Naive thymus-derived CD8-positive, alpha-beta T cell (primary cell): ENCODE data around the gene MID1IP1. TPM values are rescaled to one million over a fixed set of nuclear protein-coding genes. Genes with fewer than 3 reads are reported as not detected.

Experiments
- ATAC-seq, 2 donors: fragments of 150-1000 bp; cut with Tn5 transposase in 1 of 2; sonication (Bioruptor Pico), chemical (Tn5 transposase) in 1 of 2; 1 replicate in 1 of 2; 2 replicates in 1 of 2; pipeline ENCODE4 v1.10.0; 2021; ENCODE audit warnings: mild to moderate bottlenecking in 2 of 2, moderate library complexity in 2 of 2
- POLR2A ChIA-PET: fragments of 350-600 bp; sonication (Branson Sonifier 250); formaldehyde crosslinking; loops from one replicate; lab custom pipeline; 2021; ENCODE audit warnings: antibody characterized with exemption; lab: Charles Lee
- DNase-seq, 10 donors: peaks; one replicate each; pipeline versions ENCODE4 v3.0.0 to v3.0.0-alpha.2; 2020 to 2022
- H3K27ac Mint-ChIP-seq, 10 donors: one replicate each; pipeline ENCODE4 v1.8.0; 2020 to 2022; ENCODE audit warnings: mild to moderate bottlenecking in 10 of 10, mixed read lengths in 10 of 10, moderate library complexity in 4 of 10, inconsistent platforms in 1 of 10
- H3K27me3 Mint-ChIP-seq, 5 donors: one replicate each; pipeline ENCODE4 v1.8.0; 2021 to 2022; ENCODE audit warnings: mixed read lengths in 5 of 5
- H3K36me3 Mint-ChIP-seq, 3 donors: one replicate each; pipeline ENCODE4 v1.8.0; 2020 to 2022; ENCODE audit warnings: mixed read lengths in 3 of 3, mild to moderate bottlenecking in 2 of 3, inconsistent platforms in 1 of 3
- H3K4me1 Mint-ChIP-seq, 4 donors: one replicate each; pipeline ENCODE4 v1.8.0; 2021 to 2022; ENCODE audit warnings: mixed read lengths in 4 of 4
- H3K4me3 Mint-ChIP-seq, 10 donors: one replicate each; pipeline ENCODE4 v1.8.0; 2020 to 2022; ENCODE audit warnings: mild to moderate bottlenecking in 10 of 10, mixed read lengths in 10 of 10, moderate library complexity in 6 of 10, inconsistent platforms in 1 of 10
- H3K9me3 Mint-ChIP-seq, 9 donors: one replicate each; pipeline ENCODE4 v1.8.0; 2020 to 2022; ENCODE audit warnings: mixed read lengths in 9 of 9, mild to moderate bottlenecking in 3 of 9, inconsistent platforms in 1 of 9, moderate library complexity in 1 of 9
- polyA plus RNA-seq, 3 donors: library from polyadenylated mRNA; unstranded; fragments of 300-500 nt; fragmentation: Illumina TruSeq; gene quantifications; one replicate each; pipeline ENCODE4 v1.2.3, GENCODE V29; 2021
- total RNA-seq, 8 experiments: library from RNA in 2 of 8; stranded (reverse) in 2 of 8; gene quantifications; one replicate each; pipeline ENCODE4 v1.2.3 and lab custom pipeline; 2021 to 2026

Gene MID1IP1
- total and polyA plus RNA-seq, 5 experiments from 2014 or later: 12.6 to 45.6 (median 18.8) TPM

- Mint-ChIP-seq H3K9me3 (no peaks in the 10 kb centered on the region), H3K4me3 (peak overlapping the region; percentile 89 to 96 (median 92)), H3K27ac (peak overlapping the region; percentile 91 to 99 (median 96)), H3K4me1 (peaks cover 7 to 49% (median 24%) of the 10 kb centered on the region in 4 donors), H3K36me3 (peaks cover 0 to 6% (median 1%) of the 10 kb centered on the region in 3 donors), H3K27me3 (no peaks in the 10 kb centered on the region)
- POLR2A ChIA-PET: interaction anchor here (0.5 to 7.8 kb wide), 10 partner anchors 12 to 1366 kb away, joined by 3 to 104 read pairs (median 4); no protein-coding TSS in a partner anchor
- DNase-seq: peak; percentile 27 to 77 (median 48)
- peak; percentile 32 to 35 for ATAC-seq
Observed at GRCh38 chrX:38803588-38804431, 2.6 kb downstream of the MID1IP1 start.

- DNase-seq: peak in 1 of 10 donors; percentile 12
- Mint-ChIP-seq H3K4me3 (peak overlapping the region; percentile 89 to 96 (median 92)), H3K9me3 (no peaks in the 10 kb centered on the region), H3K27me3 (no peaks in the 10 kb centered on the region), H3K4me1 (peaks cover 7 to 54% (median 26%) of the 10 kb centered on the region in 4 donors), H3K36me3 (peaks cover 0 to 6% (median 1%) of the 10 kb centered on the region in 3 donors), H3K27ac (peak overlapping the region; percentile 91 to 99 (median 96))
- no peak for ATAC-seq
- POLR2A ChIA-PET: interaction anchor here (0.5 to 7.8 kb wide), 6 partner anchors 12 to 1366 kb away, joined by 3 to 104 read pairs (median 4); no protein-coding TSS in a partner anchor
Observed at GRCh38 chrX:38804432-38804681, 3.1 kb downstream of the MID1IP1 start.

- H3K27ac Mint-ChIP-seq: peak overlapping the region; percentile 91 to 99 (median 96)
- H3K27me3 Mint-ChIP-seq: no peaks in the 10 kb centered on the region
- H3K4me1 Mint-ChIP-seq: peaks cover 9 to 56% (median 30%) of the 10 kb centered on the region in 4 donors
- H3K4me3 Mint-ChIP-seq: peak overlapping the region; percentile 89 to 96 (median 92)
- H3K9me3 Mint-ChIP-seq: no peaks in the 10 kb centered on the region
- peaks cover 0 to 6% (median 1%) of the 10 kb centered on the region in 3 donors for H3K36me3 Mint-ChIP-seq
- ATAC-seq: peak in 1 of 2 donors; percentile 5
- peak in 8 of 10 donors; percentile 7 to 60 (median 30) for DNase-seq
- POLR2A ChIA-PET: interaction anchor here (0.6 to 7.8 kb wide), 6 partner anchors 11 to 1365 kb away, joined by 4 to 104 read pairs (median 4); no protein-coding TSS in a partner anchor
Observed at GRCh38 chrX:38804682-38805431, 3.6 kb downstream of the MID1IP1 start.

DNA sequence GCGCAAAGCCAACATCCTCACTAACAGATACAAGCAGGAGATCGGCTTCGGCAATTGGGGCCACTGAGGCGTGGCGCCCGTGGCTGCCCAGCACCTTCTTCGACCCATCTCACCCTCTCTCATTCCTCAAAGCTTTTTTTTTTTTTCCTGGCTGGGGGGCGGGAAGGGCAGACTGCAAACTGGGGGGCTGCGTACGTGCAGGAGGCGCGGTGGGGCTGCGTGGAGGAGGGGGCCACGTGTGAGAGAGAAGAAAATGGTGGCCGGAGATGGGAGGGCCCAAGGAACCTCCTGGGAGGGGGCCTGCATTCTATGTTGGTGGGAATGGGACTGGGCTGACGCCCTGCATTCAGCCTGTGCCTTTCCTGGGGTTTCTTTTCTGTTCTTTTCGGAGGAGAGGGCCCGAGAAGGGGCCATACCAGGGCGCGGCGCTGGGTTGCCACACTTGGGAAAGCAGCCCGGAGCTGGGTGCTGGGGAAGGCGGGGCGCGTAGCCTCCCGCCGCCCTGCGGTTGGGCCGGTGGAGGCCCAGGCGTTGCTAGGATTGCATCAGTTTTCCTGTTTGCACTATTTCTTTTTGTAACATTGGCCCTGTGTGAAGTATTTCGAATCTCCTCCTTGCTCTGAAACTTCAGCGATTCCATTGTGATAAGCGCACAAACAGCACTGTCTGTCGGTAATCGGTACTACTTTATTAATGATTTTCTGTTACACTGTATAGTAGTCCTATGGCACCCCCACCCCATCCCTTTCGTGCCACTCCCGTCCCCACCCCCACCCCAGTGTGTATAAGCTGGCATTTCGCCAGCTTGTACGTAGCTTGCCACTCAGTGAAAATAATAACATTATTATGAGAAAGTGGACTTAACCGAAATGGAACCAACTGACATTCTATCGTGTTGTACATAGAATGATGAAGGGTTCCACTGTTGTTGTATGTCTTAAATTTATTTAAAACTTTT lies 4.5 kb downstream of the MID1IP1 start:
- H3K4me1 Mint-ChIP-seq: peaks cover 9 to 60% (median 34%) of the 10 kb centered on the region in 4 donors
- peak; percentile 40 to 81 (median 54) for DNase-seq
- no peaks in the 10 kb centered on the region for H3K9me3 Mint-ChIP-seq
- H3K4me3 Mint-ChIP-seq: peak overlapping the region; percentile 89 to 96 (median 92)
- H3K36me3 Mint-ChIP-seq: peaks cover 0 to 6% (median 1%) of the 10 kb centered on the region in 3 donors
- ATAC-seq: peak; percentile 40 to 50
- POLR2A ChIA-PET: interaction anchor here (0.6 to 7.8 kb wide), 6 partner anchors 10 to 1364 kb away, joined by 4 to 104 read pairs (median 5); no protein-coding TSS in a partner anchor
- no peaks in the 10 kb centered on the region for H3K27me3 Mint-ChIP-seq
- H3K27ac Mint-ChIP-seq: peak overlapping the region; percentile 91 to 99 (median 96)

- Mint-ChIP-seq H3K4me3 (peak overlapping the region; percentile 85 to 96 (median 91)), H3K36me3 (peaks cover 0 to 6% (median 1%) of the 10 kb centered on the region in 3 donors), H3K27ac (peak overlapping the region; percentile 90 to 99 (median 95)), H3K9me3 (peaks cover 0 to 2% (median 0%) of the 10 kb centered on the region in 9 donors), H3K27me3 (no peaks in the 10 kb centered on the region), H3K4me1 (peaks cover 11 to 63% (median 43%) of the 10 kb centered on the region in 4 donors)
- POLR2A ChIA-PET: interaction anchor here (0.8 to 7.8 kb wide), 4 partner anchors 9 to 175 kb away, joined by 4 to 104 read pairs (median 14); no protein-coding TSS in a partner anchor
- DNase-seq (peak in 2 of 10 donors; percentile 38 to 48), ATAC-seq (no peak)
Observed at GRCh38 chrX:38806875-38807621, 5.8 kb downstream of the MID1IP1 start.

DNA sequence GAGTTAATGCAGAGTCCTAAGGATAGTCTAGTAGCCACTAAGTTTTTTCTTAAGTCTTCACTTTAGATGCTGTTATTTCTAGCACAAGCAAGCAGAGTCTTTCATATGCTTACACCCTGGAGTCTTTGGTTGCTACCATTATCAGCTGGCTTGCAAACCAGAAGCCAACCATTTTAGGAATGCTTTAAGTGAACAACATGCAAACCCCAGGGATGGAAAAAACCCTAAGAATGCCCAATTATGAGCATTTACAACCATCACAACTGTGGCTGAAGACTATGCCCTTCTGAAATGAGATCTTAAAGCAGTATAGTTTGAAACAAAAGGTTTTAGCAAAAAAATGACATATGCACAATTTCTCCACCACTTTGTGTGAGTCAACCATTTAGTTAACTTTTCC lies 6.6 kb downstream of the MID1IP1 start:
- ATAC-seq (no peak), DNase-seq (no peak)
- Mint-ChIP-seq H3K4me1 (peaks cover 12 to 63% (median 45%) of the 10 kb centered on the region in 4 donors), H3K27me3 (no peaks in the 10 kb centered on the region), H3K4me3 (peak overlapping the region; percentile 36 to 96 (median 78)), H3K27ac (peak overlapping the region in 8 of 10 donors; percentile 60 to 97 (median 88)), H3K36me3 (peaks cover 0 to 6% (median 1%) of the 10 kb centered on the region in 3 donors), H3K9me3 (peaks cover 0 to 3% (median 0%) of the 10 kb centered on the region in 9 donors)
- POLR2A ChIA-PET: interaction anchor here (4.4 to 7.8 kb wide), 2 partner anchors 8 to 72 kb away, joined by 24 to 104 read pairs; no protein-coding TSS in a partner anchor

DNA sequence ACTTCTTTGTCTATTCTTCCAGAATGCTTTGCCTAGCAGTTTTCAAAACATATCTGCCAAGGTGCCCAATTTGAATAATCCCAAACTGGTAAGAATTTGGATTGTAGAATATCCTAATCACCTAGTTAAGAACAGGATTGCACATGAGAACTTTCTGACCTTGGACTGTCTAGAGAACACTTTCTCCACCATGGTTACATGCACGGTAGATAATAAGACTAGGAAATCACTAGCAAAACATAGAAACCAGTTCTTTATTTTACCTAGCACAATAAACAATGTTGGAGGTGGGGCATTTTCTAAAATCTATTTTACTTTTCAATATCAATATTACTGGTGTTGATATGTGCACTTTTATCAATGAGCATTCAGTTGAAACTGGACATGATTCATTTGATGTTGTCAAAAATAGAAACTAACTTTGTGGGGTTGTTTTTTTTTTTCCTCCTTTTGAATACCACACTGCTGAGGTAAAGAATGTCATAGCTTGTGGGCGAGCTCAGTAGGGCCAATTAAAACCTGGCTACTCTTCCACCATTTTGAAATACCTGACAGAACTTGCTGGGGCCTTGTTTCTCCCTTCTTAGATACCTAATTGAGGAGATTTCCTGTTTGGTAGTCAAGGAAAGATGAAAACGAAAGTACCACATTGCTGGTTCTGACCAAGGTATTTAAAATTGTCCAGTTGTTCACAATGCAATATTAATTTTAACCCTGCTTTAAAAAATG lies 10.4 kb downstream of the MID1IP1 start:
- POLR2A ChIA-PET: interaction anchor here (0.6 to 2.3 kb wide), 2 partner anchors 9 to 10 kb away, joined by 3 to 5 read pairs; partner anchors contain the start of gene MID1IP1
- H3K36me3 Mint-ChIP-seq: peaks cover 0 to 1% (median 0%) of the 10 kb centered on the region in 3 donors
- H3K27ac Mint-ChIP-seq: peak overlapping the region; percentile 85 to 97 (median 92)
- no peaks in the 10 kb centered on the region for H3K27me3 Mint-ChIP-seq
- DNase-seq (peak in 3 of 10 donors; percentile 27 to 50 (median 42)), ATAC-seq (peak; percentile 60 to 82)
- H3K4me1 Mint-ChIP-seq: peaks cover 16 to 65% (median 46%) of the 10 kb centered on the region in 4 donors
- H3K4me3 Mint-ChIP-seq: peak overlapping the region in 9 of 10 donors; percentile 37 to 77 (median 68)
- H3K9me3 Mint-ChIP-seq: peaks cover 0 to 3% (median 0%) of the 10 kb centered on the region in 9 donors

DNA sequence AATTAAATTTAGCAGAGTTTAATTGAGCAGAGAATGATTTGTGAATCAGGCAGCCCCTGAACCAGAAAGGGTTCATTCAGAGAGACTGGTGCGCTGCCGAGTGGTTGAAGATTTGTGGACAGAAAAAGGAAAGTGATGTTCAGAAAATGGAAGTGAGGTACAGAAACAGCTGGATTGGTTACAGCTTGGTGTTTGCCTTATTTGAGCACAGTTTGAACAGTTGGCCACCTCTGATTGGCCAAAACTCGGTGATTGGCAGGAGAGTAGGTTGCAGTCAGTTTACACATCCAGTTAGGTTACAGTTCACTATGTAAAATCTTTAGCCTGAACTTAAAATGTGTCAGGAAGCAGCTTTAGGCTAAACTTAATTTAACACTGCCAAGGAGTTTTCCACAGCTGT lies 14.9 kb downstream of the MID1IP1 start:
- DNase-seq (peak in 5 of 10 donors; percentile 22 to 59 (median 42)), ATAC-seq (peak; percentile 29 to 36)
- Mint-ChIP-seq H3K36me3 (no peaks in the 10 kb centered on the region), H3K4me3 (peak overlapping the region in 7 of 10 donors; percentile 3 to 64 (median 36)), H3K4me1 (peaks cover 14 to 28% (median 21%) of the 10 kb centered on the region in 4 donors), H3K27ac (peak overlapping the region in 1 of 10 donors; percentile 79), H3K27me3 (no peaks in the 10 kb centered on the region), H3K9me3 (peaks cover 0 to 3% (median 0%) of the 10 kb centered on the region in 9 donors)
- POLR2A ChIA-PET: interaction anchor here (0.9 to 3.9 kb wide), 4 partner anchors 12 to 1360 kb away, joined by 3 to 104 read pairs (median 3); partner anchors contain the start of gene MID1IP1

DNA sequence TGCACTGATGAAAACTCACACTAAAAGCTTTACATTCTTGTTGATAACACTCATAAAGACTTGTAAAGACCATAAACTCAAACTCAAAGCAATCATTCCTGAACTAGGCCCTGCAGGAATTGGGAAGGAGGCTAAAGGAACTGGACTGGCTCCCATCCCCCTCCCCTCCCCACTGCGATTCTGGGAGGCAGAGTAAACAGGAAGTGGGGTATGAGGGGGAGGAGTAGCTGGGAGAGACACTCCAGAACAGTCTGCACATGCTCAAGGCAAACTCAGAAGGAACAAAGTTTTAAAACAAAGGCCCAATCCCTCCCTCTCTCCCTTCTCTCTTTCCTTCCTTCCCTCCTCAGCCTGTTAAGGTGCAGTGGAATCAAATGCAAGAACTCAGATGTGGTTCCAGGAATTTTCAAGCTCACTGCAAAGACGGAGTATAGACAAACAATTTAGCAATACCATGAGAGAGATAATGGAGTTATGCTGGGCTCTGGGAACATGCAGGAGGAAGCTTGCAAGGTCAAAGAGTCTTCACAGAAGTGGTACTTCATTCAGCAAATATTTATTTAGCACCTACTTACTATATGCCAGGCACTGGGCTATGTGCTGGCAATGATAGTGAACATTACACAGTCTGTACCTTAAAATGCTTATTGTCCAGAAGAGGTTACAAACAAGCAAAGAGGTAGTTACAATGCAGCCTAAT lies 15.9 kb downstream of the MID1IP1 start:
- no peaks in the 10 kb centered on the region for H3K36me3 Mint-ChIP-seq
- POLR2A ChIA-PET: interaction anchor here (0.9 to 3.9 kb wide), 4 partner anchors 13 to 1359 kb away, joined by 3 to 104 read pairs (median 4); partner anchors contain the start of gene MID1IP1
- H3K27ac Mint-ChIP-seq: no peak overlapping the region
- peaks cover 4 to 18% (median 13%) of the 10 kb centered on the region in 4 donors for H3K4me1 Mint-ChIP-seq
- H3K4me3 Mint-ChIP-seq: peak overlapping the region in 4 of 10 donors; percentile 46 to 49 (median 47)
- ATAC-seq: peak; percentile 53 to 54
- peak in 2 of 10 donors; percentile 17 to 62 for DNase-seq
- H3K9me3 Mint-ChIP-seq: peaks cover 0 to under 1% (median 0%) of the 10 kb centered on the region in 9 donors
- no peaks in the 10 kb centered on the region for H3K27me3 Mint-ChIP-seq
